NCI-H2227 (cell line): ENCODE measurements around the gene SEMA6B.
"Not testable (repeated sequence)": the region's sequence is repeated elsewhere in the genome, so short reads cannot be mapped to it uniquely, and the experiment has no call there.

Source experiments
- DNase-seq: peaks from one replicate; lab custom pipeline; 2025; ENCODE audit not compliant: unreplicated experiment; lab: John Stamatoyannopoulos, UW

The SEMA6B gene

GRCh38 chr19:4559569-4559968 lies at the start of gene SEMA6B:
SEMA6B (minus strand) TSS chr19:4559684; CDS start chr19:4558457, 1,227 bp downstream.
- DNase-seq, result no peak

GRCh38 chr19:4606921-4607678 lies 47.6 kb upstream of the SEMA6B start:
- peak; percentile 62 for DNase-seq

GRCh38 chr19:4606181-4606580 lies 46.7 kb upstream of the SEMA6B start:
- DNase-seq, result no peak

- no peak for DNase-seq
Measured at GRCh38 chr19:4604912-4605311, 45.4 kb upstream of the SEMA6B start.

GRCh38 chr19:4602915-4603314 lies 43.4 kb upstream of the SEMA6B start:
- no peak for DNase-seq

- no peak for DNase-seq
Measured at GRCh38 chr19:4602173-4602788, 42.8 kb upstream of the SEMA6B start.

- no peak for DNase-seq
Measured at GRCh38 chr19:4600893-4601292, 41.4 kb upstream of the SEMA6B start.

- no peak for DNase-seq
Measured at GRCh38 chr19:4600082-4600481, 40.6 kb upstream of the SEMA6B start.

- DNase-seq, result no peak
Measured at GRCh38 chr19:4598712-4599111, 39.2 kb upstream of the SEMA6B start.

- peak; percentile 67 for DNase-seq
Measured at GRCh38 chr19:4597975-4598671, 38.6 kb upstream of the SEMA6B start.

- DNase-seq, result peak; percentile 67
Measured at GRCh38 chr19:4597278-4597974, 37.9 kb upstream of the SEMA6B start.

- DNase-seq, result no peak
Measured at GRCh38 chr19:4596033-4596904, 36.8 kb upstream of the SEMA6B start.

GRCh38 chr19:4595158-4595557 lies 35.7 kb upstream of the SEMA6B start:
- not testable (repeated sequence) for DNase-seq

GRCh38 chr19:4594201-4594600 lies 34.7 kb upstream of the SEMA6B start:
- DNase-seq, result no peak

- DNase-seq, result no peak
Measured at GRCh38 chr19:4593409-4593851, 33.9 kb upstream of the SEMA6B start.

GRCh38 chr19:4592445-4592844 lies 33.0 kb upstream of the SEMA6B start:
- DNase-seq, result no peak

- DNase-seq, result no peak
Measured at GRCh38 chr19:4591320-4591719, 31.8 kb upstream of the SEMA6B start.

- no peak for DNase-seq
Measured at GRCh38 chr19:4590559-4590958, 31.1 kb upstream of the SEMA6B start.

- no peak for DNase-seq
Measured at GRCh38 chr19:4589579-4590410, 30.3 kb upstream of the SEMA6B start.
